ENCODE data around the gene MYO15B.
"Not testable (repeated sequence)": the region's sequence is repeated elsewhere in the genome, so short reads cannot be mapped to it uniquely, and the experiment has no call there.

MYO15B gene

DNA sequence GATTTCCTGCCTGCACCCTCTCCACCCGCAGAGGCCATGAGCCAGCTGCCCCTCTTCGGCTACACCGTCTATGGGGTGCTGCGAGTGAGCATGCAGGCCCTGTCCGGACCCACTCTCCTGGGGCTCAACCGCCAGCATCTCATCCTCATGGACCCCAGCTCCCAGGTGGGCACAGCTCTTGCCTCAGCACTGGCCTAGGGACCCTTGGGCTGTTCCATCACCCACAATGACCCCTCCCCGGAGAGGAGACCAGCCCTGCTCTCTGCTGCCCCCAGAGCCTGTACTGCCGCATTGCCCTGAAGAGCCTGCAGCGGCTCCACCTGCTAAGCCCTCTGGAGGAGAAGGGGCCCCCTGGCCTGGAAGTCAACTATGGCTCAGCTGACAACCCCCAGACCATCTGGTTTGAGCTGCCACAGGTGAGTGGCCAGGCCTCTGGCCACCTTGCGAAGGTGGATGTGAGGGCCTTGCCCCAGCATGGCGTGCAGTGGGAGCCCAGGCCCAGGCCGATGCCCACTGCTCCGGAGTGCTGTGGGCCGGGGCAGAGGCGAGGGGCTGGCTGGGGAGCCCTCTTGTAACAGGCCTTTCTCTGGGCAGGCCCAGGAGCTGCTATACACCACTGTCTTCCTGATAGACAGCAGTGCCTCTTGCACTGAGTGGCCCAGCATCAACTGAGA is 38.4 kb downstream of the MYO15B start:
- DNase-seq = peak; percentile 17

DNA sequence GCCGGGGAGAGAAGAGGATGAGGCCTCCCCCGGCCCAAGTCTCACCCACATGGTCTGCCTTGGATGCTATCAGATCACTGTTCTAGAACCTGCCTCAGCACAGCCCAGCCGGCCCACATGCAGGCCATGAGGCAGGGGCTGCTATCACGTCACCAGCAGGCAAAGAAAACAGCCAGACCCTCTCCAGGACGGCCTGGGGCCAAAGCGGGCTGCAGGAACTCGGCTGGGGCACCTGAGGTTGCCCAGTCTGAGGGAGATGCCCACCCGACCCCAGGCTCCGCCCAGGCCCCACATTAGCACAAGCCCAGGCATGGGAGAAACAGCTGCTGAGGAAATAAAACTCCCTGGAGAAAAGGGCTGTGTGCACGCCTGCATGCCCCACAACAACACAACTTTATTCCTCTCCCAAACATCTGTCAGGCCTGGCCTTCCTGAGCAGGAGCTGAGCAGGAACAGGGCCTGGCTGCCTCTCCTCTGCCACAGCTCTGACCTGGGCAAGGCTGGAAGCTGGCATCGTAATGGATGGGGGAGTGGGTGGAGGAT is 39.0 kb downstream of the MYO15B start:
- no peak for DNase-seq

DNA sequence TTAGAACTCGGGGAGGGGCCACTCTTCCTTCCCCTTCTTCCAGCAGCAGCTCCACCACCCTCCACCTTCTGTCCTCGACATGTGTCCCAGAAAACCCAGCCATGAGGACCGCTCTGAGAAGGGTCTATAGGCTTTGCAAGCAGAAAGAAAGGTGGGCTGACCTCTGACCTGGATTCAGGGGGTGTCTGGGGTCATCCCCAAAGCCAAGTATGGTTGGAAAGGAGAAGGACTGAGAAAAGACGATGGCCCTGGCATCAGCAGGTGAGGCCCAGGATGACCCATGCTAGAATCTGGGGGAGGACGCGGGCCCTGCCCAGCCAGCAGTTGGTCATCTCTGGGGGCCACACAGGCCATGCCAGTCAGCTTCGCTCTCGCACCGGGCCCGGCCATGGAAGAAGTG is 39.5 kb downstream of the MYO15B start:
- no peak for DNase-seq

DNA sequence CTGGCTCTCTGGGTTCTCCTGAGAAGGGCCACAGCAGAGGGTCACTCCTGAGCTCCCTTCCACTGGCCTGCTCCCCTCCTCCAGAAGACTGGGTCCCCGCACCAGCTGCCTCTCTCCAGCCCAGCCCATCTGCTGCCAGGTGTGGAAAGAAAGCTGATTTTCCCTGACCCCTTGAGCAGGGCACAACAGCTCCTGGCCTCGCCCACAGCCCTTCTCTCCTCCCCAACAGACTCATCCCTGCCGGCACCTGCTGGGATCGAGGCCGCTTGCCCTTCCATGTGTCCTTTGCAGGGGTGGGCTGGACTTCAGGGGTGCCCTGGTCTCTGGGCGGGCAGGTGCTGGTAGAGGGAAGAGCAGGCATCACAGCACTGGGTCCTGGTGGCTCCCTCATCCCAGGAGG is 40.8 kb downstream of the MYO15B start:
- no peak for DNase-seq

DNA sequence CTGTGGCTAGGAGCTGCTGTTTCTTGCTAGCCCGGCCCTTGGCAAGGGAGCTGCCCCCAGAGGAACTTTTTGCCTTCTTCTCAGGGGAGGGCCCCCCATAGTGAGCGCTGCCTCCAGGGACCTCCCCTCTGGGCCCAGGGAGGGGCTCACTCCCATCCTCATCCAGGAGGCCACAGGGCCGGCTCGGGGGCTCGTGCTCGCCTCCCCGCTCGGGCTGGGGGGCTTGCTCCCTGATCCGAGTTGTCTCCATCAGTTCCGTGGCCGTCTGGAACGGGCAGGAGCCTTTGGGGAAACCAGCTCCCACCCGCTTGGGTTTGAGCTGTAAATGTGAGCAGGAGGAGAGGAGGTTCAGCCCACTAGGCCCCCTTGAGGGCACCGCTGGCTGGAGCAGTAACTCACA is 41.6 kb downstream of the MYO15B start:
- DNase-seq = no peak

DNA sequence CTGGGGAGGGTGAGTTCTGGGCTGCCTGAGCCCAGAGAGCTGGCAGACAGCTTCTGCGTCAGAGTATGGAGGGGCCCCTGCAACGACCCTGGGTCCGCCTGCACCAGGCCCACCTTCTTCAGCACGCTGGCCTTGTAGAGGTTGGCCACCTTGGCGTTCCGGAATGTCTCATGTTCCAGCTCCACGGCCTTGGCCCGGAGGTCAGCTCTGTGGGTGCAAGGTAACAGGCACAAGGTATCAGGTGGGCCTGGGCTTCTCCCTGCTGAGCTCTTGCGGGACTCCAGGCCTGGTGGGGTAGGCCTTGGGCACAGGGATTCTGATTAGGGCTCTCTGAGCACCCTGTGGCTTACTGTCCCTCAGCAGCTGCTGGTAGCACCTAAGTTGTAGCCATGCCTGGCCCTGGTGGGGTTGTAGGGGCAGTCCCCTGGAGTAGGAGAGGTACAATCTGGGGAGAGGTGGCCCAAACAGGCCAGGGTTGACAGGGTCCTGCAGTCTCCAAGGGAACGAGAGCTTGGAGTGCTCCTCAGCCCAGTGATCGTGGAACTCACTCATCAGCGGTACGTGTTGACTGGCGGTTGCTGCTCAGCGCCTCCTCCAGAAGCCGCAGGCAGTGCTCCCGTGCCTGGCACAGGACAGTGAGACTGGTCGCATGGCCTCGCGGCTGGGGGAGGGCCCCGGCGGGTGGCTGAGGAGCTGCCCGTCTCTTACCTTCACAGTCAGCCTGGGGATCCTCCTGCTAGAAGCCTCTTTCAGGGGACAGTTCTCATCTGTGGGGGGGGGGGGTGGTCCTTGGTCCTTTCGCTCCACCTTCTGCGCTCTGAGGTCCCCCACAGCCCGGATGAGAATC is 42.7 kb downstream of the MYO15B start:
- no peak for DNase-seq

DNA sequence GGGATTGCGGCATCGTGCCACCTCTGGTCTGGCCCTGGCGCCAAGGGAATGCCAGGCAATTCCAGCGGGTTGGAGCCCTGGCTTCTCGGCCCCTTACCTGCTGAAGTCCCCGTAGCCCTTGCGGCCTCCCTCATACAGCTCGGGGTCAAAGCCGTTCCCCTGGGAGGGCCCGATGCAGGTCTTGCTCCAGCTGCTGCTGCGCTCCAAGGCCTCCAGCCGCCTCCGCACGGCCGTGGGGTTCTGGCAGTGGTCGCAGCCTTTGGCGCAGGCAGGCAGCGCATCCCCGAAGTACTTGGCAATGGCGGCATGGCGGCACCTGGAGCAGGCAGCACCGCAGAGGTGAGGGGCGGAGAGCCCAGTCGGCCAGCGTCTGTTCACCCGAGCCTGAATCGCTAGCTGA is 43.8 kb downstream of the MYO15B start:
- no peak for DNase-seq

DNA sequence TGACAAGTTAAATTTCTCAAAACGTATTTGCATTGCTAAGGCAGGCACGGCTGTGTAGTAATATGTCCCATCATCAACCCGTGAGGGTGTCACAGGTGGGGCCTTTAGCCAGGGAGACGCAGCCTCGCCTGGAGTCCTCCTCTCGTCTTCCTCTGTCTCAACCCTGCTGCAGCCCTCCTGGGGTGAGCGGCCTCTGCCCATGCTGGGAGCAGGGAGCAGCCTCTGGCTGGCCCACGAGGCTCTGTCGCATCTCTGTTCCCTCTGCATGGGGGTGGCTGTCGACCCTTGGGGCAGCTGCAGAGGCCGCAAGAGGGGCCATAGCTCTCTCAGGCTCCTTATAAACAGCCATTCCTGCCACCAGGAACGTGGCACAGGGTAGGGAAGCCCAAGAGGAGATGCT is 44.8 kb downstream of the MYO15B start:
- no peak for DNase-seq

DNA sequence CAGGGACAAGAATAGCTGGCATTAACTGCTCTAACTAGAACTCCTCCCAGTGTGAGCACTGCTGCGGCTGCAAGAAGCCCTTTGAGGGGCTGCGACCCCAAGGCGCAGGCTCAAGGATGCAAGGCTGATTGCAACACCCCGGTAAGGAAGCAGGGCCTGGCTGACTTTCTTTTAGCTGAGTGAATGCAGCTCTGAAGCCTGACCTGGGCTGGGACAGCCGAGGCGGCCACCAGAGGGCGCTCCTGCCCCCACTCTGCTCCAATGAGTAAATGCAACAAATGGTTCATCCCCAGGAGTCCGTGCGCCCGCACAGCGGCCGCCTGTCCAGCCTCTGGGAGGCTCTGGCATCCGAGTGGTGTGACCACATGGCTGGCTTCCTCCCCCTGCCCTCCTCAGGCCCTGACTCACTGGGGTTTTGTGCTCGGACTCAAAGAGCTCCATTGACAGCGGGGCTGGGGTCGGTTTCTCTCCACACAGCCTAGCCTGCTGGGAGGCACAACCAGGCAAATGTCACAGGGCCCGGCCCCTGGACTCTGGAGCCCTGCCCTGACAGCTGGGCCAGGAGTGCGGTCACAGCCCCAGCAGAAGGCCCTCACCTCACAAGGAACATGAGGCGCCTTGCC is 45.4 kb downstream of the MYO15B start, which contains the start of gene SMIM5:
SMIM5 (plus strand) TSS at position 572 of the 623 bp plus-strand sequence. CDS start 6,768 bp downstream, outside the sequence.
- DNase-seq = peak; percentile 86

DNA sequence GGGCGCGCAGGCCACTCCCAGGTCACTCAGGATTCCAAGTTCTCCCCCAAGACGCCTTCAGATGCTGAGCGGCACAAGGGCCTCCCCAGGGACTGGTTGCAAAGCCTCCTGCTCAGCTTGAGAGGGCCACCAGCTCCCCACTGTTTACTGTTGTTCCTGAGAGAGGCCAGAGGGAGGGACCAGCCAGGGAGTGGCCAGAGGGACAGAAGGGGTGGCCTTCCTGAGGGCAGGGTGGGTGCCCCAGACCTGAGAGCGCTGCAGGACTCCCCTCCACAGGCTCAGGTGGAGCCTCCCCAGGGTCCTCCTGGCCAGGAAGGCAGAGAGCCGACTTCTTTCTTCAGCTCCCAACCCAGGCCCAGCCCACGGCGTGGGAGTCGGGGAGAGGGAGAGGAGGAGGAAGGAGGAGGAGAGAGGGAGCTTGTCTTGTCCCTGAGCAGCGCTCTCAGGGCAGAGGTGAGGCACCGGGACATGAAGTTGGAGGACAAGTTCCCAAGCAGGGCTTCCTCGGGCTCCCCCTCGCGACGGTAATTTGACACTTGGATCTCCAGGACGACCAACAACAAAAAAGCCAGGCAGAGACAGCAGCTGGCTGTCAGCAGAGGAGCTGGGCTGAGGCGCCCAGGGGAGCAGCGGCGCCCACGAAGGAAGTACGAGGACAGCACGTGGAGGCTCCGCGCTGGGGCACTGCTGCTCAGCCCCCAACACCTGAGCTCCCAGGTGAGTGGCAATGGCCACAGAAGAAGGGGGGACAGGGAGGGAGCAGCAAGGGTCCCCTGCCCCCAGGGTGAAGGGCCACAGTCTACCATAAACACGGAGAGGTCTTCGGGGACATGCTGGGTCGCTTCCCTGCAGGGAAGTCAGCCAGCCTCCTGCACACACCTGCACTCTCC is 46.1 kb downstream of the MYO15B start:
- peak; percentile 90 for DNase-seq

DNA sequence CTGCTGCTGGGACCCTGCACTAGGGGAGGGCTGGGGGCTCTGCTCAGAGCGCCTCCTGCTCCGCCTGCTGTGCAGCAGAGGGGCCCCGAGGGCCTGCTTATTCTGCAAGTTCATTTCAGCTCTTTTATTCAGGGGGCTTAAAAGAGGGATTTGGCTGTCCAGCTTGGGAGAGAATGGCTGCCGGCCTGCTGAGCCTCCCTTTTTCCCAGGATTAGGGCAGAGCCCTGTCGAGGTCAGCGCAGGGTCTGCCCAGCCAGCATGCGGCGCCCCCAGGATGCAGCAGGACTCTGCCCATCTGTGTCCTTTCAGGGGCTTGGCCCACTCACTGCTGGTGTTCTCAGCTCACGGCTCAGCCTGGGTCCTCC is 46.8 kb downstream of the MYO15B start:
- no peak for DNase-seq

DNA sequence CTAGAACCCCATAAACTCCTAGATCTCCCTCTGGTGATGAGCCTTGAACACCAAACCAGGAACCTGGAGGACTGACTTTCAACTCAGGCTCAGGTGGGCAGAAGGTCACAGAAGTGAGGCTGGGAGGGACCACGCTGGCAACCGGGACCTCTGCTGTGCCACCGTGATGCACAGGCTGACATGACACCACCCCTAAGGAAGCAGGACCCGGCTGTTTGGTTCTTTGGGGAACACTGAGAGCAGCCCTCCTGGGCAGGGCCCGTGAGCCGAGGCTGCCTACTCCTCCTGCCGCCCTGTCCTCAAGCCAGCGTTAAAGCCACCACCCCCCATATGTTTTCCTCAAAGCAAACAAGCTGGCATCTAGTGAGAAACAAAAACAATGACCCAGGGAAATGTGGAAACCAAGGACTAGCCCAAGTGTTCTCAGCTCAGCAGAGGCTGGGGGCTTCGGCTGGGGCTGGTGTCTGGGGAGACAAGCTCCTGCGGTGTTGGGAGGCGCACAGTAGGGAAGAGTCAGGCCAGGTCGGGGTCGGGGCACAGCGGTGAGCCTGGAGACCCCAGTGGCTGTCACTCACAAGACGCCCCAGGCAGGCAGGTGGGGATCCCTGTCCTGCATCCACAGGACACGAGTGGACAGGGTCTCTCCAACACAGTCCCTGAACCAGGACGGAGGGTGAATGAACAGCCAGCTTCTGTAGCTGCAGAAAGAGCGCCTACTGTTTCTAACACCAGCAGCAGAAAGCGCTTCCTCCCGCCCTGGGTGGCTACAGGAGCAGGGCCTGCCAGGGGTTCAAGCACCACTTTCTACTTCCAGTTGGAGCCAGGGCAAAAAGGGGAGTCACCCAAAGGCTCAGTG is 47.4 kb downstream of the MYO15B start:
- DNase-seq = no peak

DNA sequence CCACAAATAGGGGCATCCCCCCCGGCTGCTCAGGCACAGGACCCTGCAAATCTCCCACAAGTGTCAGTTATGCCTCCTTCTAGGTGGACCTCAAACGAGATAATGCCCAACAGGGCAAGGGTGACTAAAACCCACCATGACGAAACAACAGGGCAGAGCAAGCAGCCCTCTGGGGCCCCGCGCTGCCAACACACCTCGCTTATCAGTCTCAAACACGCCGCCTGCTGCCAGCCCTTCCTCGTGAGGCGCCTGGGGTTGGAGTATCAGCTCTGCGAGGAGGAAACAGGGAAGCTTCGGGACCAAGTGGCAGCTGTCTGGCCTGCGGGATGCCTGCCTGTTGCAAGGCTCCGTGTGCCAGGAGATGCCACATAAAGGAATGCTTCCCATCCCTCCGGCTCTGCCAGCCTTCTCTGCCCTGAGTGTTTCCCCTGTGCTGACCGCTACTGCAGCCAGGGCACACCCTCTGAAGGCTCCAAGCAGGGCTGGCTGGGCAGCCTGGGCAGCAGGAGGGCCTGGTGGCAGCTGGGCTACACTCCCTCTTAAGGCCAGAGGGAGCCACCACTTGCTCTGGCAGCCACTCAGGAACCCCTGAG is 48.1 kb downstream of the MYO15B start:
- DNase-seq = no peak

DNA sequence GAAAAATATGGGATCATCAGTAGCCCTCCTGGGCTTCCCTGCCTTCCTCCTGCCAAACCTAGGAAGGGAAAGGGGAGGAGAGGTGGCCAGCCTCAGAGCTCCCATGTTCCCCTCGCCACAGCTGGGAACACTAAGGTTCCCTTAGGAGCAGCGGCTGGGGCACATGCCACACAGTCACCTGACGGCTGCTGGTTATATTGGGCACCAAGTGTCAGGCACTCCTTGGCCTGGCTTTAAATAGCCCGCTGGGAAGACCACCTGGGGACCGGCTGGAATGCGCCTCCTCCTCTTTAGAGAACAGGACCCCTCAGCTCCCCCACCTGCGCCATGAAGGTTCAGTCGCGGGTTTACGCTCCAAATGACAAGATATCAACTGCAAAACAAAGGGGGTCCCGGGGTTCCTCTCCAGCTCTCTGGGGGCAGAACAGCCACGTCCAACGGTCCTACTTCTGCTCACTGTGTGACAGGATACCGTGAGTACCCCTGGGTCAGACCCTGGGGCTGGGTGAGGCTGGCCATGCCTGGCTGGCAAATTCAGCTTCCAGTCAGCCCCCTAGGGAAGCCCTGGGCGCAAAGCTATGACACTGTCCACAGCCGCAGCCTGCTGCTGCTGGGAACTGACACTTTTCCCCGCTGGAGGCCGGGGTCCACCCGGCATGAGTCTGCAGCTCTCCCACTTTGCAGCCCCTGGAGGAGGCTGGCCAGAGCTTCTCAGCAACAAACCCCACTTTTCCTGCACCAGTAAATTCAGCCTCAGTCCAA is 49.0 kb downstream of the MYO15B start:
- no peak for DNase-seq

DNA sequence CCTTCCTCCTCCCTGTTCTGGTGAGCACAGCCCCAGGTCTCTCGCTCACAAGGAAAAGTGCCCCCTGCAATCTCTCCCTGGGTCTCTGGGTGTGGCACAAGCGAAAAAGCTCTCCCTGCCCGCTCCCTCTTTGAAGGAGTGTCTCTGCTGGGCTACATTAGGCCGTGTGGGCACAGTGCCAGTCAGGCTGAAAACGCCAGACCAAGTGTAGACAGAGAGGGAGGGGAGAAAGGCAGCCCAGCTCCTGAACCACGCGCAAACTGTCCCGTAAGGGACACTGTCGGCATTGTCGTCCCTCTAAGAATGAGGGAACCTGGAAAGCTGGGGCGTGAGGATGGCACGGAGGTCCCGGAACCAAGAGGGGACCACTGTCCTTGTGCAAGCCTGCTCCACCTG is 49.5 kb downstream of the MYO15B start:
- no peak for DNase-seq

DNA sequence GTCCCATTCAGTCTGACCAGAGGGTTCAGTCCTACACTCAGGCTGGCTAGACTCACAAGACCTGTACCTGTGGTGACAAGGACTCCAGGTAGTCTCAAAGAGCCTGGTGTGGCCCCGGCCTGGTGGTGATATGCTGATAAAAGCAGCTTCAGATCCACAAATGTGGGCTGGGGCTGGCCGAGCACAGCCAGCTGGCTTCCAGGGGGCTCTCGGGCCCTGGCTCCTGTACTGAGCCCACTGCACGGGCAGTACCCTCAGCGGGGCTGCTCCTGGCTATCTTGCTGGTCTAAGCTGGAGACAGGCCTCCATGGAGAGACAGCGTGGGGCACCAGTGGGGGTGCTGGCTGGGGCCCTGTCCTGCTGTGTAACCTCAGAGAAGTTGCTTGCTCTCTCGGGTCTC is 50.0 kb downstream of the MYO15B start:
- DNase-seq = no peak

DNA sequence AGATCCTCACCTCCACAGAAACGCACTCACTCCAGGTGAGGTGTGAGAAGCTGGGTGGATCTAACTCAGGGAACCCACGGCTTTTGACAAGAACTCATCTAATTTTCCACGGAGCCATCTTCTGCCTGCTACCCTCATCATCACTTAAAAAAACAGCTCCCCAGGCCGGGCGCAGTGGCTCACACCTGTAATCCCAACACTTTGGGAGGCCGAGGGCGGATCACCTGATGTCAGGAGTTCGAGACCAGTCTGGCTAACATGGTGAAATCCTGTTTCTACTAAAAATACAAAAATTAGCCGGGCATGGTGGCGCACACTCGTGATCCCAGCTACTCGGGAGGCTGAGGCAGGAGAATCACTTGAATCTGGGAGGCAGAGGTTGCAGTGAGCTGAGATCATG is 50.4 kb downstream of the MYO15B start:
- not testable (repeated sequence) for DNase-seq

DNA sequence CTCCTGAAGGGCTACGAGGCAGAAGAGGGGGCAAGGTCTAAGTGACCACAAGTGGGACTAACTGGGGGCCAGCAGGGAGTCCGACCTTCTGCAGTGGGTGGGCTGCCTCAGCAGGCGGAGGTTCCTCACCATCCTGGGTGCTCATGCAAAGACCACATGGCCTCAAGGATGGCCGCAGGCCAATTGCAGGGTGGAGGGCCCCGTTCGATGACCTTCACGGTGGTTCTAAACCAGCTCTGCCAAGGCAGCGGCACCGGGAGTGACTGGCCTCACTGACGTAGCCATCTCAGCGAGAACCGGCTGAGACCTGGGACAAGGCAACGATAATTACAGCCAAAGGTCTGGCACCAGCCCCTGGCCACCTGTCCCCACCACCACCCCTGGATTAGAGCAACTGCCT is 51.3 kb downstream of the MYO15B start:
- no peak for DNase-seq

DNA sequence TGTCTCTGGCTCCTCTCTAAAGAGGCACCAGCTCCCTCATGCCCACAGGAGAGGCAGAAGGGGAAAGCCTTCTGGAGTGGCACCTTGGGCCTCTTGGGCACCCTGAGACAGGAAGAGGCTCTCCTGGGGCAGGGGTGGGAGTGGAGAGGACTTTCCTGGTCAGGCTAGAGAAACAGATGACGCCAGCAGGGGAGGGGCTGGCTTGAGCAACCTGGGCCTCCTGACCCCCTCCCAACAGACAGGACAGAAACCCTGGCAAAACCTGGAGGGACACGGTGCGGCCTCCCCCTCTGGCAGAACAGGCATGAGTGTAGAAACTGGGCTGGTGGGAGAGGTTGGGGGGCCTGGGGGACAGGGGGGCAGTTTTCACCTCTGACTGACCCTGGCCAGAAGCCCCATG is 51.7 kb downstream of the MYO15B start:
- DNase-seq = no peak

All from fibroblast of skin of back (primary cell).